CD4-positive, CD25-positive, alpha-beta regulatory T cell (primary cell): ENCODE measurements around the gene MYMK. TPM values are rescaled to one million over a fixed set of nuclear protein-coding genes. Genes with fewer than 3 reads are reported as not detected.

Source experiments
- ATAC-seq, 2 donors: fragments of 150-1000 bp; cut with Tn5 transposase; one replicate each; pipeline ENCODE4 v1.10.0; 2021; ENCODE audit warnings: low read depth in 2 of 2, moderate number of reproducible peaks in 2 of 2, moderate library complexity in 1 of 2
- DNase-seq, 3 donors: peaks; one replicate each; pipeline versions ENCODE4 v3.0.0 to v3.0.0-alpha.2; 2012 to 2022; ENCODE audit warnings: mixed read lengths in 1 of 3
- H3K27ac ChIP-seq: one replicate; pipeline ENCODE4 v1.7.0; 2013; ENCODE audit warnings: mild to moderate bottlenecking, low read length; ENCODE audit not compliant: insufficient read depth, poor library complexity, severe bottlenecking
- H3K27me3 ChIP-seq: one replicate; pipeline ENCODE4 v1.7.0; 2013; ENCODE audit warnings: low read length; ENCODE audit not compliant: control insufficient read depth, insufficient read depth
- H3K36me3 ChIP-seq: one replicate; pipeline ENCODE4 v1.7.0; 2013; ENCODE audit warnings: mild to moderate bottlenecking, low read length, moderate library complexity; ENCODE audit not compliant: control insufficient read depth, insufficient read depth
- H3K4me1 ChIP-seq: 2 replicates; pipeline ENCODE4 v1.7.0; 2013; ENCODE audit warnings: mild to moderate bottlenecking, low read length; ENCODE audit not compliant: insufficient read depth, control insufficient read depth, poor library complexity, severe bottlenecking
- H3K4me3 ChIP-seq: one replicate; pipeline ENCODE4 v1.7.0; 2013; ENCODE audit warnings: low read depth, mild to moderate bottlenecking, low read length, moderate library complexity
- H3K9me3 ChIP-seq, 2 experiments: 1 replicate in 1 of 2; 2 replicates in 1 of 2; pipeline ENCODE4 v1.7.0; 2013; ENCODE audit warnings: low read length in 2 of 2, mild to moderate bottlenecking in 1 of 2, moderate library complexity in 1 of 2; ENCODE audit not compliant: control insufficient read depth in 2 of 2
- H3K27ac Mint-ChIP-seq, 3 donors: one replicate each; pipeline ENCODE4 v1.8.0; 2020 to 2022; ENCODE audit warnings: mild to moderate bottlenecking in 3 of 3, mixed read lengths in 3 of 3, moderate library complexity in 2 of 3
- H3K27me3 Mint-ChIP-seq: one replicate; pipeline ENCODE4 v1.8.0; 2022; ENCODE audit warnings: mild to moderate bottlenecking, mixed read lengths
- H3K36me3 Mint-ChIP-seq: one replicate; pipeline ENCODE4 v1.8.0; 2020; ENCODE audit warnings: mixed read lengths
- H3K4me1 Mint-ChIP-seq, 4 donors: one replicate each; pipeline ENCODE4 v1.8.0; 2020 to 2022; ENCODE audit warnings: mixed read lengths in 4 of 4, mild to moderate bottlenecking in 1 of 4
- H3K4me3 Mint-ChIP-seq, 4 donors: one replicate each; pipeline ENCODE4 v1.8.0; 2020 to 2022; ENCODE audit warnings: mild to moderate bottlenecking in 4 of 4, mixed read lengths in 4 of 4, moderate library complexity in 3 of 4
- H3K9me3 Mint-ChIP-seq, 7 donors: one replicate each; pipeline ENCODE4 v1.8.0; 2020 to 2022; ENCODE audit warnings: mixed read lengths in 7 of 7, mild to moderate bottlenecking in 3 of 7, moderate library complexity in 2 of 7
- polyA plus RNA-seq, 4 donors: library from polyadenylated mRNA; unstranded; fragments of 300-500 nt; fragmentation: Illumina TruSeq; gene quantifications; one replicate each; pipeline ENCODE4 v1.2.3, GENCODE V29; 2021
- total RNA-seq: library from RNA; stranded (reverse); gene quantifications from one replicate; pipeline ENCODE4 v1.2.3, GENCODE V29; 2022

The MYMK gene, protein sequence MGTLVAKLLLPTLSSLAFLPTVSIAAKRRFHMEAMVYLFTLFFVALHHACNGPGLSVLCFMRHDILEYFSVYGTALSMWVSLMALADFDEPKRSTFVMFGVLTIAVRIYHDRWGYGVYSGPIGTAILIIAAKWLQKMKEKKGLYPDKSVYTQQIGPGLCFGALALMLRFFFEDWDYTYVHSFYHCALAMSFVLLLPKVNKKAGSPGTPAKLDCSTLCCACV
- not detected for total RNA-seq
- not detected for polyA plus RNA-seq

DNA sequence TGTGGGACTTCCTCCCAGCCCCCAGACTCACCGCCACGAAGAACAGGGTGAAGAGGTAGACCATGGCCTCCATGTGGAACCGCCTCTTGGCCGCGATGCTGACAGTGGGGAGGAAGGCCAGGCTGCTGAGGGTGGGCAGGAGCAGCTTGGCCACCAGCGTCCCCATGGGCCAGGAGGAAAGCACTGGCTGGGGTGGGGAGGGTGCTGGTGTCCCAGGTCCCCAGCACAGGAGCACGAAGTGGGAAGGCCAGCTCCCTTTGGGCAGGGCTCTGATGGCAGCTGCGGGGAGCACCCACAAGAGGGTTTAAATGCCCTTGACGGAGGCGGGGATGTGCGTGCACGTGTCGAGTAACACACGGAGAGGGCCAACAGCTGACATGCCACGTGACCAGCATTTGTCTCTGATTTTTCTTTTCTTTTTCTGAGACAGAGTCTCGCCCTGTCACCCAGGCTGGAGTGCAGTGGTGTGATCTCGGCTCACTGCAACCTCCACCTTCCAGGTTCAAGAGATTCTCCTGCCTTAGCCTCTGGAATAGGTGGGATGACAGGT is at the start of gene MYMK:
Gene MYMK, minus strand, starts transcription at position 281 of the 550 bp plus-strand sequence. Its CDS starts 115 bp downstream, at position 166.
- Mint-ChIP-seq H3K27ac (peak within 1 kb of the TSS in 2 of 3 donors; percentile 11 to 22), H3K4me1 (peaks cover 0 to 7% (median 3%) of the 10 kb centered on the region in 4 donors), H3K9me3 (no peaks in the 10 kb centered on the region), H3K4me3 (no peak within 1 kb of the TSS), H3K36me3 (no peaks in the 10 kb centered on the region), H3K27me3 (no peaks in the 10 kb centered on the region)
- Histone ChIP-seq H3K27me3 (no peaks in the 10 kb centered on the region), H3K36me3 (no peaks in the 10 kb centered on the region), H3K4me3 (no peak within 1 kb of the TSS), H3K4me1 (no peaks in the 10 kb centered on the region), H3K9me3 (no peaks in the 10 kb centered on the region), H3K27ac (no peak within 1 kb of the TSS)
- no peak for ATAC-seq
- no peak for DNase-seq

DNA sequence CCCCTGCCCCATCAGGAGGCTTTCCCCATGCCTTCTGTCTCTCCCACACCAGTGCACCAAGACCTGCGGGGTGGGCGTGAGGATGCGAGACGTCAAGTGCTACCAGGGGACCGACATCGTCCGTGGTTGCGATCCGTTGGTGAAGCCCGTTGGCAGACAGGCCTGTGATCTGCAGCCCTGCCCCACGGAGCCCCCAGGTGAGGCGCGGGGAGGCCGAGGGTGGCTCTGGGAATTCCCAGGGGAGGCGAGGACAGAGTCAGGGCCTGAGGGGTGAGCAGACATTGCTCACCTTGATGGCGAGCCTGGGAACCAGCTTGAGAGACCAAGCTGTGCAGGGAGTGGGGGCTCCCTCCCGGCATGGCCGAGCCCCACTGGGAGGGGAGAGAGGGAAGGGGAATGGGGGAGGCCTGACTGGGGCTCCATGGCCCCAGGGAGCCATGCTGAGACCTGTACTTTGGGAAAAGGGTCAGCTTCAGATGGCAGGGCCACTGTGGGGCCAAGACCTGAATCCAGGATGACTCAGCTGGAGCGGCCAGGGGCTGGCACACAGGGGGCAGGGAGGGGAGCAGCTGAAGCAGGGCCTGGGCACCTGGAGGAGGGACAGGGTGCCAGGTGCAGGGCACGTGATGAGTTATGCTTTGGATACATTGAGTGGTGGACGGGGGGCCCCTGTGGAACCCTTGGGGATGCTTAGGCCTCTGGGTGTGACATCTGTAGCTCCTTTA is 49.2 kb upstream of the MYMK start:
- Mint-ChIP-seq H3K27ac (no peak overlapping the region), H3K27me3 (no peaks in the 10 kb centered on the region), H3K4me3 (no peak overlapping the region)

DNA sequence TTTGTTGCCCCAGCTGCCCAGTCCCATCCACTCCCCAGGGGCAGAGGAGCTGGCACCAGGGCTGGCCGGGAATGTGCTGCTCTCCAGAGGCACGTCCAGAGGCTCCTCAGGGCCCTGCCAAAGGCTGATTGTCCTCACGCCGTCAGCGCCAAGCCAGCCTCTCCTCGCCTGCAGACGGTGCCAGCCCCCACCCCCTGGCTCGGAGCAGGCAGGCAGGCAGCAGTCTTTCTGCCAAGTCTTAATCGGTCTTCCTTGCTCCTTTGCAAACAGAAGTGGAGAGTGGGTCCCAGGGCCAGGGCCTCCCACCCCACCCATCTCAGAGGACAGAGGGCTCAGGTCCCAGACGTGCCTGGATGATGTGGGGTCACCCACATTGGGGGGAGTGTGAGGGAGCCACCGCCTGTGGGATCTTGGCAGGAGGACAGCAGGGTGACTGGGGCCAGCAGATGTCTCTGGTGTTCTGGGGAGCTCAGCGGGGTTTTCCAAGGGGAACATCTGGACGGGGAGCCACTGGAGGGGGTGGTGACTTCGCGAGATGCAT is 48.1 kb upstream of the MYMK start:
- Mint-ChIP-seq H3K4me1 (peaks cover 0 to 8% (median 0%) of the 10 kb centered on the region in 4 donors), H3K9me3 (no peaks in the 10 kb centered on the region), H3K27ac (no peak overlapping the region), H3K27me3 (no peaks in the 10 kb centered on the region), H3K4me3 (no peak overlapping the region), H3K36me3 (no peaks in the 10 kb centered on the region)
- no peak for ATAC-seq
- Histone ChIP-seq H3K36me3 (no peaks in the 10 kb centered on the region), H3K27ac (no peak overlapping the region), H3K9me3 (no peaks in the 10 kb centered on the region), H3K4me1 (no peaks in the 10 kb centered on the region), H3K27me3 (no peaks in the 10 kb centered on the region), H3K4me3 (no peak overlapping the region)
- no peak for DNase-seq

More for the DNA sequence above, 49.2 kb upstream of the MYMK start:
- no peak for DNase-seq
- Mint-ChIP-seq H3K9me3 (no peaks in the 10 kb centered on the region), H3K36me3 (no peaks in the 10 kb centered on the region), H3K4me1 (peaks cover 0 to 8% (median 0%) of the 10 kb centered on the region in 4 donors)
- ATAC-seq: no peak
- H3K4me1 ChIP-seq: no peaks in the 10 kb centered on the region
- H3K4me3 ChIP-seq: no peak overlapping the region
- H3K36me3 ChIP-seq: no peaks in the 10 kb centered on the region
- no peak overlapping the region for H3K27ac ChIP-seq
- no peaks in the 10 kb centered on the region for H3K27me3 ChIP-seq
- H3K9me3 ChIP-seq: no peaks in the 10 kb centered on the region

DNA sequence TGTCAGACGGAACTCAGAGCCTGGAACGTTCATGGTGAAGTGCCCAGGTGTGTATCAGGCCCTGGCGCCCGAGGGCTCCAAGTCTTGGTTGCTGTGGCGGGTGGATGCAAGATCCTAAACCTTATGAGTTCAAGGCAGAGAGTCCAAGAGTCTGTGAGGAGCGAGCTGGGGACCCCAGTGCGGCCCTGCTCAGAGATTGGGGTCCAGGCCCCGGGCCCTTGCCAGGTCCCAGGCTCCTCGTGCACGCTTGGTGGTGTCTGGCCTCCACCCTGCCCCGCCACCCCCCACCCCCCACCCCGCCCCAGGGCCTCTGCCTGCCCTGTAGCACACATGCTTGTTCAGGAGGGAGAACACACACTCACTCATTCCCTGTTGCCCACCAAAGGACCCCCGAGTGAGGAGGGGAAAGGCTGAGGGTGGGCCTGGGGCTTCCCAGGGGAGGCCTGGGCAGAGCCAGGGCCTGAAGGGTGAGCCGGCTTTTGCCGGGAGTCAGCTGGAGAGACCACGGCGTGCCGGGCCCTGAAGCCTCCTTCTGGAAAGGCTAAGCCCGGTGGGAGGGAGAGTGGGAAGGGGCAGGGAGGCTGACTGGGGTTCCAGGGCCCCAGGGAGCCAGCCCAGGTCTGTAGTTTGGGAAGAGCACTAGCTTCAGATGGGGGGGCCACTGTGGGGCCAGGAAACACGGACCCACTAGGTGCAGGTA is 47.3 kb upstream of the MYMK start:
- H3K36me3 Mint-ChIP-seq: no peaks in the 10 kb centered on the region
- H3K36me3 ChIP-seq: no peaks in the 10 kb centered on the region

DNA sequence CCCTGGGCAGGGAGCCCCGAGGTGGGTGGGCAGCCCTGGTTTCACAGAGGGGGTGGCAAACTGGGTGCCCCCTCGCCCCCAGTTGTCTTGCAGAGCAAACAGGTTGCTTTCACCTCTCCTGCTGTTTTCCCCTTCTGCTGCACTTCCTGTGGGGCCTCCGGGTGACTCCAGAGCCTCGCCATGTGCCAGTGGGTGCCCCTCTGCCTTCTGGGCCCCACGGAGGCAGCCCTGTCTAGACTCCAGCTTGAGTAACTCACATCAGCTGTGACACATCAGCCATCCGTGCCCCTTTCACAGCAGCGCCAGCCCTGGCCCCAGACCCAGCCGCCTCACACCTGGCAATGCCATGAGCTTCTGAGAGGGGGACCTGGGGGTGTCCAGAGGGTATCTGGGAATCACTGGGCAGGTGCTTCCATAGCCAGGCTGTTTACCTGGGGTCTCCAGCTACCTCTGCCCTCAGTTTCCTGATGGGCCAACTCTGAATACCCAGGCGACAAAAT is 46.7 kb upstream of the MYMK start:
- no peaks in the 10 kb centered on the region for H3K36me3 Mint-ChIP-seq
- DNase-seq (no peak), ATAC-seq (no peak)
- Histone ChIP-seq H3K27me3 (no peaks in the 10 kb centered on the region), H3K27ac (no peak overlapping the region), H3K4me3 (no peak overlapping the region), H3K9me3 (no peaks in the 10 kb centered on the region), H3K36me3 (no peaks in the 10 kb centered on the region), H3K4me1 (no peaks in the 10 kb centered on the region)
- peaks cover 0 to 2% (median 0%) of the 10 kb centered on the region in 4 donors for H3K4me1 Mint-ChIP-seq
- no peak overlapping the region for H3K27ac Mint-ChIP-seq
- no peaks in the 10 kb centered on the region for H3K9me3 Mint-ChIP-seq
- H3K27me3 Mint-ChIP-seq: no peaks in the 10 kb centered on the region
- H3K4me3 Mint-ChIP-seq: no peak overlapping the region

More for the DNA sequence above, 47.3 kb upstream of the MYMK start:
- peaks cover 0 to 8% (median 0%) of the 10 kb centered on the region in 4 donors for H3K4me1 Mint-ChIP-seq
- no peaks in the 10 kb centered on the region for H3K27me3 Mint-ChIP-seq
- no peak overlapping the region for H3K27ac Mint-ChIP-seq
- DNase-seq (no peak), ATAC-seq (no peak)
- H3K9me3 ChIP-seq: no peaks in the 10 kb centered on the region
- no peaks in the 10 kb centered on the region for H3K9me3 Mint-ChIP-seq
- no peak overlapping the region for H3K4me3 ChIP-seq
- H3K4me3 Mint-ChIP-seq: no peak overlapping the region
- H3K27me3 ChIP-seq: no peaks in the 10 kb centered on the region
- no peak overlapping the region for H3K27ac ChIP-seq
- no peaks in the 10 kb centered on the region for H3K4me1 ChIP-seq

DNA sequence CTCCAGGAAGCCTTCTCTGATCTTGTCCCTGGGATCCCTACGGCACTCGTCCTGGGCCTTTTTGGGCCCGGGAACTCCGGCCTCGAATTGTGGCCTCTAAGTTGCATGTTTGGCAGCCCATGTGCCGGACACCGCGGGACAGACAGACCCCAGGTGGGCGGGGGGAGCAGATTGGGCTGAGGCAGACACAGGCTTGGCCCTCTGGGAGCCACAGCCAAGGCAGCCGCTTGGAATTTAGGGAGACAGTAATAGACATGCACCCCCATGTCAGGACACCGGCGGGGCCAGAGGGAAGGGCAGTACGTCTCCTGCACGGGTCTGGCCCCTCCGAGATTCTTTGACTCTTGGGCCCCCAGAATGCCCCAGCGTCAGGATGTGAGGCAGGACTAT is 45.9 kb upstream of the MYMK start:
- no peak for DNase-seq
- no peaks in the 10 kb centered on the region for H3K9me3 Mint-ChIP-seq
- H3K4me3 ChIP-seq: no peak overlapping the region
- H3K27me3 Mint-ChIP-seq: no peaks in the 10 kb centered on the region
- ATAC-seq: no peak
- H3K36me3 ChIP-seq: no peaks in the 10 kb centered on the region
- H3K27ac ChIP-seq: no peak overlapping the region
- no peaks in the 10 kb centered on the region for H3K27me3 ChIP-seq
- no peaks in the 10 kb centered on the region for H3K9me3 ChIP-seq
- no peaks in the 10 kb centered on the region for H3K4me1 Mint-ChIP-seq
- no peaks in the 10 kb centered on the region for H3K4me1 ChIP-seq
- H3K36me3 Mint-ChIP-seq: no peaks in the 10 kb centered on the region
- H3K4me3 Mint-ChIP-seq: no peak overlapping the region
- H3K27ac Mint-ChIP-seq: no peak overlapping the region

DNA sequence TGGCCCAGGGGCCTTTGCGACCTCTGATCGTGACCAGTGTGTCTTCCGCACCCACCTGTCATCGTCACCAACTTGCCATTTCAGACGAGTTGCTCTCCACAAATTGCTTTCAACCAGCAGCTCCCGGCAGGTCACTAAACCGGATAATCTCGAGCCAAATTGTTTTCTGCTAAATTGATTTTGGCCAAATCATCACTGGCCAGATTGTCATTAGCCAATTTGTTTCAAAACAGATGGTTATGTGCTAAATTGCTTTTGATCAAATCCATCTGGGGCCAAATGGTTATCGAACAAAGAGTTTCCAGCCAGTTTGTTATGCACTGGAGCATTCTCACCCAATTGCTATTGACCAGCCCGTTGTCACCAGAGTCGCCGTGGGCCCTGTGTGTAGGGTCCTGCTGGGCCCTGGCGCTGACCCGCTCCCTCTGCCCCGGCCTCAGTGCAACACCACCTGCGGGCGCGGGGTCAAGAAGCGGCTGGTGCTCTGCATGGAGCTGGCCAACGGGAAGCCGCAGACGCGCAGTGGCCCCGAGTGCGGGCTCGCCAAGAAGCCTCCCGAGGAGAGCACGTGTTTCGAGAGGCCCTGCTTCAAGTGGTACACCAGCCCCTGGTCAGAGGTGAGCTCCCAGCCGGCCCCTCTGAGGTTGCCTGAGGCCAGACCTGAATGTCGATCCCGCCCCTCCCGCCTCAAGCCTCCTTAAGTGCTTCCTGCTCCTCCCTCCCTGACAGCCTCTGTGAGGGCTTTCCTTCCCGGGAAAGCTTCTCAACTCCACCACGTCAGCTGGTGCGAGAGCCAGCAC is 45.3 kb upstream of the MYMK start:
- no peak overlapping the region for H3K27ac Mint-ChIP-seq
- Histone ChIP-seq H3K36me3 (no peaks in the 10 kb centered on the region), H3K4me3 (no peak overlapping the region), H3K27ac (no peak overlapping the region), H3K9me3 (no peaks in the 10 kb centered on the region), H3K4me1 (no peaks in the 10 kb centered on the region), H3K27me3 (no peaks in the 10 kb centered on the region)
- no peaks in the 10 kb centered on the region for H3K27me3 Mint-ChIP-seq
- no peaks in the 10 kb centered on the region for H3K4me1 Mint-ChIP-seq
- H3K4me3 Mint-ChIP-seq: no peak overlapping the region
- DNase-seq (no peak), ATAC-seq (no peak)
- H3K9me3 Mint-ChIP-seq: no peaks in the 10 kb centered on the region
- H3K36me3 Mint-ChIP-seq: no peaks in the 10 kb centered on the region
